DND-41 (cell line): ENCODE measurements around the gene PLA2R1.

ENCODE experiments used
- CTCF ChIP-seq: IDR thresholded peaks from 2 replicates; pipeline ENCODE4 v1.5.1; 2012; ENCODE audit warnings: borderline replicate concordance, low read length, moderate library complexity, mild to moderate bottlenecking; ENCODE audit not compliant: poor library complexity, severe bottlenecking; ENCODE audit errors: extremely low read depth
- EZH2 ChIP-seq: IDR thresholded peaks from 3 replicates; pipeline ENCODE4 v1.6.1; 2012; ENCODE audit warnings: borderline replicate concordance, low read depth, mild to moderate bottlenecking, moderate library complexity, low read length, inconsistent platforms; ENCODE audit not compliant: severe bottlenecking

DNA sequence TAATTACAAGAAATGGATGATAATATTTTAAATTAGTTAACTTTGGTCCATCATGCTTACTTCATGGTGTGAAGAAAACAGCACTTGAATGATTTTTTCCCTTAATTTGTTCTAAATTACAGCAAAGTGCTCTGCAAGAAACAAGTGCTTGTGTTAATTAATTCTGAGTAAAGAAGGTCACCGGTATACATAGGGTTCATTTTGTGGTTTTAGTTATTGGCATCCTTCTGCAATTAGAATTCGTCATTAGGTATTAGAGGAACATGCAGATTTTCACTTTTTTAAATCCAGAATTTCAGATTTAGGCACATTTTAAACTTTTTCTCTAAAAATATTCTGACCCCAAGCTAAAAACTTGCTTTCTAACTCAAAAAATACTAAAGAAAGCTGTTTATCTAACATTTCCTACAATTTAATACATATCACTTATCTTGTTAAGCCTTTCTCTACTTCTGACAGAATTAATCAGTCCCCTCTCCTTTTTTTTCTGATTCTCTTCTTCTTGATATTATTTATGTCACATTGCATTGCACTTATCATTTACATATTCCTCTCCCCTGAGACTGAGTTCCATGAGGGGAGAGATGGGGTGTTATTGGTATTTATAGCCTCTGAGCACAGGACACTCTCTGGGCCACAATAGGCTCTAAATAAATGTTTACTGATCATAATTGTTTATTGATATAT lies 129.2 kb downstream of the PLA2R1 start:
- TF ChIP-seq CTCF (no peak), EZH2 (no peak)
